Measurements from ENCODE around the gene NECAB2.

The NECAB2 gene

GRCh38 chr16:83961591-83961990 is 6.5 kb upstream of the NECAB2 start:
- Histone ChIP-seq H3K27me3 (ENCODE audit: insufficient read depth, poor library complexity, severe bottlenecking) (no peaks in the 10 kb centered on the region), H3K4me3 (replicated peaks; ENCODE audit: insufficient read depth, low read length) (no peak overlapping the region), H3K27ac (replicated peaks) (no peak overlapping the region)
- TF ChIP-seq GABPA (IDR thresholded peaks at IDR 0.05; ENCODE audit: low read depth) (no peak), REST (IDR thresholded peaks at IDR 0.05; ENCODE audit: insufficient replicate concordance, low read depth) (no peak)
- DNase-seq (ENCODE audit: low read depth in 1 of 2, low spot score in 1 of 2): no peak

- DNase-seq (ENCODE audit: low read depth in 1 of 2, low spot score in 1 of 2): no peak
- no peak overlapping the region for H3K27ac ChIP-seq (replicated peaks)
- H3K27me3 ChIP-seq (ENCODE audit: insufficient read depth, poor library complexity, severe bottlenecking): no peaks in the 10 kb centered on the region
- TF ChIP-seq POLR2AphosphoS5 (IDR thresholded peaks at IDR 0.05; ENCODE audit: low read depth) (no peak), REST (IDR thresholded peaks at IDR 0.05; ENCODE audit: insufficient replicate concordance, low read depth) (no peak), GABPA (IDR thresholded peaks at IDR 0.05; ENCODE audit: low read depth) (no peak), SPI1 (IDR thresholded peaks at IDR 0.05; ENCODE audit: borderline replicate concordance, low read depth) (no peak)
- TF ChIP-seq, protein P1, sequence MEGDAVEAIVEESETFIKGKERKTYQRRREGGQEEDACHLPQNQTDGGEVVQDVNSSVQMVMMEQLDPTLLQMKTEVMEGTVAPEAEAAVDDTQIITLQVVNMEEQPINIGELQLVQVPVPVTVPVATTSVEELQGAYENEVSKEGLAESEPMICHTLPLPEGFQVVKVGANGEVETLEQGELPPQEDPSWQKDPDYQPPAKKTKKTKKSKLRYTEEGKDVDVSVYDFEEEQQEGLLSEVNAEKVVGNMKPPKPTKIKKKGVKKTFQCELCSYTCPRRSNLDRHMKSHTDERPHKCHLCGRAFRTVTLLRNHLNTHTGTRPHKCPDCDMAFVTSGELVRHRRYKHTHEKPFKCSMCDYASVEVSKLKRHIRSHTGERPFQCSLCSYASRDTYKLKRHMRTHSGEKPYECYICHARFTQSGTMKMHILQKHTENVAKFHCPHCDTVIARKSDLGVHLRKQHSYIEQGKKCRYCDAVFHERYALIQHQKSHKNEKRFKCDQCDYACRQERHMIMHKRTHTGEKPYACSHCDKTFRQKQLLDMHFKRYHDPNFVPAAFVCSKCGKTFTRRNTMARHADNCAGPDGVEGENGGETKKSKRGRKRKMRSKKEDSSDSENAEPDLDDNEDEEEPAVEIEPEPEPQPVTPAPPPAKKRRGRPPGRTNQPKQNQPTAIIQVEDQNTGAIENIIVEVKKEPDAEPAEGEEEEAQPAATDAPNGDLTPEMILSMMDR (IDR thresholded peaks at IDR 0.05; ENCODE audit: insufficient read depth, low read length): no peak
- H3K4me3 ChIP-seq (replicated peaks; ENCODE audit: insufficient read depth, low read length): no peak overlapping the region
Measured at GRCh38 chr16:83963277-83964119, 4.5 kb upstream of the NECAB2 start.

DNA sequence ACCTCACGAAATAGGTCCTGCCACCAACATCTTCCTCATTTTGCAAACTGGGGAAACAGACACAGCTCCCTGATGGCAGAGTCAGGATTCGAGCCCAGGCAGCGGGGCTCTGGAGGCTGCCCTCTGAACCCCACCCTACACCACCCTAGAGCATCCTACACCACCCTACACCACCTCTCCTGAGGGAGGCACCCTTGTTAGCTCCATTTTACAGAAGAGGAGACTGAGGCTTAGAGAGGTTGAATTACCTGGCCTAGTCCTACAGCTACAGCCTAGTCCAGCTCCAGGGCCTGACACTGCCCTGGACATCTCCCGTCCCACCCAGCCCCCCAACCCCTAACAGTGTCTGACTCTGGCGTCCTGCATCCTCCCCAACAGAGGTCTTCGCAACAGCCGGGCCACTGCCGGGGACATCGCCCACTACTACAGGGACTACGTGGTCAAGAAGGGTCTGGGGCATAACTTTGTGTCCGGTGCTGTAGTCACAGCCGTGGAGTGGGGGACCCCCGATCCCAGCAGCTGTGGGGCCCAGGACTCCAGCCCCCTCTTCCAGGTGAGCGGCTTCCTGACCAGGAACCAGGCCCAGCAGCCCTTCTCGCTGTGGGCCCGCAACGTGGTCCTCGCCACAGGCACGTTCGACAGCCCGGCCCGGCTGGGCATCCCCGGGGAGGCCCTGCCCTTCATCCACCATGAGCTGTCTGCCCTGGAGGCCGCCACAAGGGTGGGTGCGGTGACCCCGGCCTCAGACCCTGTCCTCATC is 3.2 kb upstream of the NECAB2 start:
- Histone ChIP-seq H3K27ac (replicated peaks) (no peak overlapping the region), H3K27me3 (ENCODE audit: insufficient read depth, poor library complexity, severe bottlenecking) (peaks cover 8% of the 10 kb centered on the region), H3K4me3 (replicated peaks; ENCODE audit: insufficient read depth, low read length) (no peak overlapping the region)
- TF ChIP-seq, protein P1 (IDR thresholded peaks at IDR 0.05; ENCODE audit: insufficient read depth, low read length): no peak
- TF ChIP-seq POLR2AphosphoS5 (IDR thresholded peaks at IDR 0.05; ENCODE audit: low read depth): no peak
- TF ChIP-seq REST (IDR thresholded peaks at IDR 0.05; ENCODE audit: insufficient replicate concordance, low read depth): no peak
- no peak for TF ChIP-seq GABPA (IDR thresholded peaks at IDR 0.05; ENCODE audit: low read depth)
- TF ChIP-seq SPI1 (IDR thresholded peaks at IDR 0.05; ENCODE audit: borderline replicate concordance, low read depth): no peak
- no peak for DNase-seq (ENCODE audit: low read depth in 1 of 2, low spot score in 1 of 2)
